Tibial nerve (tissue), 4 donors: ENCODE results near the gene SS18. TPM values are rescaled to one million over a fixed set of nuclear protein-coding genes. Genes with fewer than 3 reads are reported as not detected.

Experiments used
- DNase-seq, 2 donors: peaks; one replicate each; pipeline ENCODE4 v3.0.0-alpha.2; 2019; ENCODE audit warnings: low spot score in 2 of 2
- H3K27ac ChIP-seq, 4 donors: fragments of 200-600 bp; sonication (generic) in 3 of 4; one replicate each; pipeline ENCODE4 v1.5.1; 2017 to 2019; ENCODE audit warnings: mild to moderate bottlenecking in 1 of 4
- H3K27me3 ChIP-seq, 2 donors: fragments of 200-600 bp; sonication (generic) in 1 of 2; one replicate each; pipeline versions ENCODE4 v1.5.1 to v1.6.0; 2017 to 2019
- H3K36me3 ChIP-seq, 3 donors: fragments of 200-600 bp; sonication (generic); one replicate each; pipeline ENCODE4 v1.5.1; 2018 to 2019
- H3K4me1 ChIP-seq, 4 donors: fragments of 200-600 bp; sonication (generic) in 3 of 4; one replicate each; pipeline ENCODE4 v1.5.1; 2017 to 2019
- H3K4me3 ChIP-seq, 4 donors: fragments of 200-600 bp; sonication (generic) in 3 of 4; one replicate each; pipeline ENCODE4 v1.5.1; 2017 to 2019; ENCODE audit warnings: mild to moderate bottlenecking in 1 of 4, moderate library complexity in 1 of 4
- H3K9me3 ChIP-seq, 4 donors: fragments of 200-600 bp; sonication (generic) in 3 of 4; one replicate each; pipeline ENCODE4 v1.5.1; 2017 to 2019
- CTCF ChIP-seq, 5 experiments: fragments of 200-600 bp in 3 of 5; fragments of 450-650 bp in 2 of 5; sonication (generic) in 3 of 5; IDR thresholded peaks; one replicate each; pipeline ENCODE4 v1.5.1; 2016 to 2019; ENCODE audit warnings: antibody characterized with exemption in 5 of 5, mild to moderate bottlenecking in 3 of 5, moderate library complexity in 2 of 5
- EP300 ChIP-seq, 2 donors: sonication (generic); formaldehyde crosslinking; IDR thresholded peaks; one replicate each; pipeline ENCODE4 v1.6.1; 2017; ENCODE audit warnings: antibody characterized with exemption in 2 of 2, mild to moderate bottlenecking in 1 of 2
- POLR2A ChIP-seq, 2 donors: fragments of 450-650 bp; IDR thresholded peaks; one replicate each; pipeline ENCODE4 v1.6.1; 2017; ENCODE audit warnings: antibody characterized with exemption in 2 of 2, mild to moderate bottlenecking in 2 of 2, moderate library complexity in 2 of 2
- WGBS, 2 donors: methylation state at CpG; one replicate each; pipeline ENCODE4 v1.1.5; 2018; 5-methylcytosine and 5-hydroxymethylcytosine counted together
- total RNA-seq, 4 donors: library from RNA; depleted of rRNA; stranded (reverse); fragments of >200 nt; gene quantifications; one replicate each; pipeline ENCODE4 v1.1.0, GENCODE V29; 2016

Gene SS18
- total RNA-seq, 4 donors from 2014 or later, result 104 to 189 (median 125) TPM

DNA sequence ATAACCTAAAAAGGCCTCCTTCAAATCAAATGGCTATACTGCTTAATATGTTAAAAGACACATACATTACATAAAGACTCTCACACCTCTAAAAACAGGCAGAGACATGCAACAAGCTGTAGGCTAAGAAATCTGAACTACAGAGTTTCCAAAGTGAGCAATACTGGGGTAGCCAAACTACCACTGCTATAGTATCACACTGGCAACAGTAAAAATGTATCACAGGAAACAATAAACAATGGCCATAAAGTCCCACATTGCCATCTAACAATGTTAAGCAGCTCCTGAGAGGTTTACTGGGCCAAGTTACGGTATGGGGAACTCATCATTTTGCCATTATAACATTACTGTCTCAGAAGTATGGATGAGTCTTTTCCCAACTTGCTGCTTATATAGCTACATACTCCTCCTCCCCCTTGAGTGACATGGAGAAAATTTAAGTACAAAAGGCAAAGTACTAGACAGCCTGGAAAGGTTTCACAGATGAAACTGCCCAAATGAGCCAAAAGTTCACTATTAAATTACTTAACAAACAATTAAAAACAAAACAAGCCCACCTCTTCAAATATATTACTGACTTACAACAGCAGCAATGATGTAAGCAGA lies 50.3 kb downstream of the SS18 start:
- no peak for DNase-seq
- TF ChIP-seq CTCF (IDR thresholded peaks at IDR 0.05) (no peak), POLR2A (IDR thresholded peaks at IDR 0.05) (no peak), EP300 (IDR thresholded peaks at IDR 0.05) (no peak)
- 44 to 55% methylated on average over 1 of the region's 1 CpG for WGBS, 2 donors

GRCh38 chr18:26039203-26039602 lies 51.2 kb downstream of the SS18 start:
- H3K27me3 ChIP-seq, result no peaks in the 10 kb centered on the region
- TF ChIP-seq POLR2A (IDR thresholded peaks at IDR 0.05) (no peak), EP300 (IDR thresholded peaks at IDR 0.05) (no peak), CTCF (IDR thresholded peaks at IDR 0.05) (no peak)
- H3K9me3 ChIP-seq, result no peaks in the 10 kb centered on the region
- WGBS, 2 donors, result 95 to 100% methylated on average over 1 of the region's 1 CpG
- DNase-seq, result no peak
- H3K4me1 ChIP-seq, result peaks cover 0 to 26% (median 0%) of the 10 kb centered on the region in 4 donors
- peaks cover 0 to 20% (median 0%) of the 10 kb centered on the region in 3 donors for H3K36me3 ChIP-seq
- no peak overlapping the region for H3K4me3 ChIP-seq
- no peak overlapping the region for H3K27ac ChIP-seq

More for the DNA sequence above, 50.3 kb downstream of the SS18 start:
- Histone ChIP-seq H3K4me3 (no peak overlapping the region), H3K9me3 (no peaks in the 10 kb centered on the region), H3K36me3 (peaks cover 0 to 13% (median 0%) of the 10 kb centered on the region in 3 donors), H3K27me3 (no peaks in the 10 kb centered on the region), H3K27ac (no peak overlapping the region), H3K4me1 (peaks cover 0 to 26% (median 0%) of the 10 kb centered on the region in 4 donors)

GRCh38 chr18:26036635-26037034 lies 53.8 kb downstream of the SS18 start:
- Histone ChIP-seq H3K9me3 (no peaks in the 10 kb centered on the region), H3K27me3 (no peaks in the 10 kb centered on the region), H3K4me3 (no peak overlapping the region), H3K27ac (no peak overlapping the region), H3K36me3 (peaks cover 0 to 45% (median 6%) of the 10 kb centered on the region in 3 donors), H3K4me1 (peaks cover 0 to 14% (median 0%) of the 10 kb centered on the region in 4 donors)
- no peak for DNase-seq
- TF ChIP-seq CTCF (IDR thresholded peaks at IDR 0.05), result no peak
- no peak for TF ChIP-seq POLR2A (IDR thresholded peaks at IDR 0.05)
- no peak for TF ChIP-seq EP300 (IDR thresholded peaks at IDR 0.05)

GRCh38 chr18:26034850-26035497 lies 55.4 kb downstream of the SS18 start:
- TF ChIP-seq POLR2A (IDR thresholded peaks at IDR 0.05) (no peak), EP300 (IDR thresholded peaks at IDR 0.05) (no peak), CTCF (IDR thresholded peaks at IDR 0.05) (no peak)
- Histone ChIP-seq H3K27ac (no peak overlapping the region), H3K27me3 (no peaks in the 10 kb centered on the region), H3K4me3 (no peak overlapping the region), H3K9me3 (no peaks in the 10 kb centered on the region), H3K36me3 (peaks cover 0 to 62% (median 16%) of the 10 kb centered on the region in 3 donors), H3K4me1 (peaks cover 0 to under 1% (median 0%) of the 10 kb centered on the region in 4 donors)
- DNase-seq, result no peak
- WGBS, 2 donors, result 89% methylated on average over 5 of the region's 5 CpGs

GRCh38 chr18:26022585-26022984 lies 67.8 kb downstream of the SS18 start:
- H3K36me3 ChIP-seq, result peaks cover 0 to 91% (median 16%) of the 10 kb centered on the region in 3 donors

More at GRCh38 chr18:26022585-26022984, 67.8 kb downstream of the SS18 start:
- no peaks in the 10 kb centered on the region for H3K27me3 ChIP-seq
- no peak for TF ChIP-seq CTCF (IDR thresholded peaks at IDR 0.05)
- TF ChIP-seq EP300 (IDR thresholded peaks at IDR 0.05), result no peak
- TF ChIP-seq POLR2A (IDR thresholded peaks at IDR 0.05), result no peak
- H3K27ac ChIP-seq, result no peak overlapping the region
- H3K9me3 ChIP-seq, result peaks cover 0 to 4% (median 0%) of the 10 kb centered on the region in 4 donors
- H3K4me1 ChIP-seq, result no peaks in the 10 kb centered on the region
- WGBS, 2 donors, result 88 to 90% methylated on average over 1 of the region's 1 CpG
- H3K4me3 ChIP-seq, result no peak overlapping the region
- DNase-seq, result no peak
